ENCODE results near the gene AKT1.

The AKT1 gene

GRCh38 chr14:104746934-104747481, 48.5 kb downstream of the AKT1 start:
- TF ChIP-seq GATA3 (IDR thresholded peaks at IDR 0.05; ENCODE audit: low read depth, low read length): no peak

GRCh38 chr14:104746071-104746545, 49.4 kb downstream of the AKT1 start:
- TF ChIP-seq GATA3 (IDR thresholded peaks at IDR 0.05; ENCODE audit: low read depth, low read length) (no peak), GATA2 (IDR thresholded peaks at IDR 0.05; ENCODE audit: low read depth, low read length) (no peak)

- TF ChIP-seq GATA3 (IDR thresholded peaks at IDR 0.05; ENCODE audit: low read depth, low read length) (no peak), GATA2 (IDR thresholded peaks at IDR 0.05; ENCODE audit: low read depth, low read length) (no peak)
Measured at GRCh38 chr14:104745431-104745830, 50.1 kb downstream of the AKT1 start.

GRCh38 chr14:104744484-104744883, 51.1 kb downstream of the AKT1 start:
- TF ChIP-seq GATA2 (IDR thresholded peaks at IDR 0.05; ENCODE audit: low read depth, low read length) (no peak), GATA3 (IDR thresholded peaks at IDR 0.05; ENCODE audit: low read depth, low read length) (no peak)

- TF ChIP-seq GATA3 (IDR thresholded peaks at IDR 0.05; ENCODE audit: low read depth, low read length) (no peak), GATA2 (IDR thresholded peaks at IDR 0.05; ENCODE audit: low read depth, low read length) (no peak)
Measured at GRCh38 chr14:104743461-104744380, 51.8 kb downstream of the AKT1 start.

- TF ChIP-seq GATA3 (IDR thresholded peaks at IDR 0.05; ENCODE audit: low read depth, low read length) (no peak), GATA2 (IDR thresholded peaks at IDR 0.05; ENCODE audit: low read depth, low read length) (no peak)
Measured at GRCh38 chr14:104742586-104743455, 52.7 kb downstream of the AKT1 start.

GRCh38 chr14:104741803-104742251, 53.7 kb downstream of the AKT1 start:
- no peak for TF ChIP-seq GATA3 (IDR thresholded peaks at IDR 0.05; ENCODE audit: low read depth, low read length)
- TF ChIP-seq GATA2 (IDR thresholded peaks at IDR 0.05; ENCODE audit: low read depth, low read length): no peak

- TF ChIP-seq GATA2 (IDR thresholded peaks at IDR 0.05; ENCODE audit: low read depth, low read length): no peak
- no peak for TF ChIP-seq GATA3 (IDR thresholded peaks at IDR 0.05; ENCODE audit: low read depth, low read length)
Measured at GRCh38 chr14:104741108-104741802, 54.3 kb downstream of the AKT1 start.

- TF ChIP-seq GATA2 (IDR thresholded peaks at IDR 0.05; ENCODE audit: low read depth, low read length) (no peak), GATA3 (IDR thresholded peaks at IDR 0.05; ENCODE audit: low read depth, low read length) (no peak)
Measured at GRCh38 chr14:104739546-104740516, 55.7 kb downstream of the AKT1 start.

- TF ChIP-seq GATA3 (IDR thresholded peaks at IDR 0.05; ENCODE audit: low read depth, low read length): no peak
- no peak for TF ChIP-seq GATA2 (IDR thresholded peaks at IDR 0.05; ENCODE audit: low read depth, low read length)
Measured at GRCh38 chr14:104739026-104739425, 56.5 kb downstream of the AKT1 start.

- TF ChIP-seq GATA3 (IDR thresholded peaks at IDR 0.05; ENCODE audit: low read depth, low read length) (no peak), GATA2 (IDR thresholded peaks at IDR 0.05; ENCODE audit: low read depth, low read length) (no peak)
Measured at GRCh38 chr14:104738375-104739019, 57.1 kb downstream of the AKT1 start.
